ENCODE data around the gene STAT4.

STAT4 gene

GRCh38 chr2:191145769-191146471 lies 4.9 kb downstream of the STAT4 start:
- no peak for DNase-seq (ENCODE audit: low read depth, low spot score)

GRCh38 chr2:191144217-191144616 lies 6.6 kb downstream of the STAT4 start:
- DNase-seq (ENCODE audit: low read depth, low spot score) = no peak

DNA sequence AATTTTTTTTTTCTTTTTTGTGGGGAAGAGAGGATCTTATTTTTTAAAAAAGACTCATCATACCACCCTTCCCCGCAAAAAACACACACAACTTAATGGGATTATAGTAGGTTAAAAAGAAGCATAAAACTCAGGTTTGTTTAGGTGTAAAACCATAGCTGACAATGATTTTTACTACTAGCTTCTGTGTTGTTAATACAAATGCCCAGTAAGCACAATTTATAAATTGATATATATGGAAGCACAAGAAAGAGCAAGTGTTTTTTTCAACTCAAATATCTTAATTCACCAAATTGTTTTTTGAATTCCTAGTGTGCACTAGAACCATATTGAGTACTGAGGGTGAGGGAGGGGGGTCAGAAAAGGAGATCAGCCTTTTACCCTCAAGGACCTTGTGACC lies 7.0 kb downstream of the STAT4 start:
- no peak for DNase-seq (ENCODE audit: low read depth, low spot score)

GRCh38 chr2:191128911-191129304 lies 21.9 kb downstream of the STAT4 start:
- no peak for DNase-seq (ENCODE audit: low read depth, low spot score)

DNA sequence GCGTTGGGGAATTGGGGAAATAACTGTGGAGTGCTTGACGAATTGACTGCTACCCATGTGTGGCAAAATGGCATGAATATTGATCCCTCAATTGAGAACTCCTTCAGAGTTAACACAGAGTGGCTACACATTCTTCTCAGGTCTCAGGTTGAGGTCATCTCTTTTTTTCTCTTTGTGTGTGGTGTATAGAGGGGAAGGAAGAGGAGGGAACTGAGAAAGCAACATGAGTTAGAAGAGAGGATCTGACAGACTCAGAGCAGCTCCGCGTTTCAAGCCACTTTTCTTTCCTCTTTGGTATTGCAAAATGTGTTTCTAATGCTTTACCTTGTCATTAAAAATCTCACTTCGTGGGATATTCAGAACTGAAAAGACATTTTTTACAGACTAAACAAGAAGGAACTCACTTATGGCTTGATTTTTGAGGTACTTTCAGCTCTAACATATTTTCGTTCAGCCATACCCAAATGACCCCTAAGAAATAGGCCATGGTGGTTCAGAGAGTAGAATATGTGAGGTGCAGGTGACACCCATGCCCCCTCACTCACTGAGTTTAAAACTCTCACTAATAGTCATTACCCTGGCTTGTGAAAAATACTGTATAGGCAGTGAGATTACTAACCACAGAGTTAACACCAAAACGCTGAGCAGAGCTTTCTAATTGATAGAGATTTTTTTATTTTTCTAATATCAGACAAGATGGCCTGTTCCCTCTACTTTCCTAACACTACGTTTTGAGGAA lies 22.5 kb downstream of the STAT4 start:
- DNase-seq (ENCODE audit: low read depth, low spot score) = no peak

GRCh38 chr2:191127235-191127634 lies 23.6 kb downstream of the STAT4 start:
- DNase-seq (ENCODE audit: low read depth, low spot score) = no peak

- DNase-seq (ENCODE audit: low read depth, low spot score) = no peak
Measured at GRCh38 chr2:191126386-191127085, 24.3 kb downstream of the STAT4 start.

DNA sequence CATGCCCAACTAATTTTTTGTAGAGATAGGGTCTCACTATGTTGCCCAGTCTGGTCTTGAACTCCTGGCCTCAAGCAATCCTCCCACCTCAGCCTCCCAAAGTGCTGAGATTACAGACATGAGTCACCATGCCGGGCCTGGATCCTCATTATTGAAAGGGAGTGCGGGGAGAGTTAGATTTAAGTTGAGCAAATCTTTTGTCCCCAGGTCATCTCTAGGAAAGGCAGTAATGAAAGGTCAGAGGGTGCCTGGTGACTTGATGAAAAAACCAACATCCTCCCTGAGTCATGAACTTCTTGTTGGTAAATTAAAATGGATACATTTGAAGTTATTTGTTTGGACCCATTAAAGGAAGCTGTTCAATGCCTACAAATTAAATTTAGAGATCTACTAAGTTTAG lies 25.1 kb downstream of the STAT4 start:
- no peak for DNase-seq (ENCODE audit: low read depth, low spot score)

DNA sequence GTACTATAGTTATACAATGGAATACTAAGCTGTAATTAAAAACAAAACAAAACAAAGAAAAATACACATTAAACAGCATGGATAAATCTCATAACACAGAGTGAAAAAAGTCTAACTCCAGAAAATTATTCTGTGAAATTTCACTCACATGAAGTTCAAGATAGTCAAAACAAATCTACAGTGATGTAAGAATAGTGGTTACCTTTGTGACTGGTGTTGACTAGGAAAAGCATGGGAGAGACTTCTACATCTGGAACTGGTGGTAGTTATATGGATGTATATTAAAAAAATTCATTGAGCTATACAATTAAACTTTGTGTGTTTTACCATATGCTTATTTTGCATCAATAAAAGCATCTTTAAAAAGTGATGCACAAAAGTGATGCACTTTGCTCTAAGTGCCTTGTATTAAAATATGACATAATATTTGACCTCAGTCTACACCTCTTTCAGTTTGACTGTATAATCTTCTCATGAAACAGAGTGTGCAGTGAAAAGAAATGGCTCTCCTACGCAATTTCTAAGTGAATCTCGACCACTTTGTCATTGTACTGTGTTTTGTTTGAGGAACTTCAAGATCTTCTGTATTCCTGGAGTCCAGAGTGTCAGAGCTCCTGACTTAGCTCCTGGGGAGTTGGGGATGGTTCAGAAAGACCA lies 28.0 kb downstream of the STAT4 start:
- DNase-seq (ENCODE audit: low read depth, low spot score) = no peak

- no peak for DNase-seq (ENCODE audit: low read depth, low spot score)
Measured at GRCh38 chr2:191117341-191117740, 33.5 kb downstream of the STAT4 start.

- DNase-seq (ENCODE audit: low read depth, low spot score) = no peak
Measured at GRCh38 chr2:191115804-191116203, 35.0 kb downstream of the STAT4 start.

DNA sequence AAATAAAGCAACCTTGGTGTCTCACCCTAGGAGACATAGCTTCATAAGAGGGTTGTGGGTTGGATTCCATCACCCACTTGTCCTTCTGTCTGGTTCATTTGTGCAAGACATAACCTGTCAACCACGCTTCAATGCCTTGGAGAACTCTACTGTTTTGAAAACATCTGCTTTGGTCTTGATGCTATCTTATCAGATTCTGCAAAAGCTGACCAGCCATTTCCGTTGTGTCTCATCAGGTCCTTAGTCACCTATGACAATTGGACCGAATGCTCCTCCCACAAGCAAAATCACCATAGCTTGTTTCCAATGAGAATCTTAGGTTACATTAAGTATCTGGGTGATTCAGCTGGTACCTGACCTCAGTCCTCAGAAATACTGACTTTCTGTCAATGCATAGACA lies 35.4 kb downstream of the STAT4 start:
- no peak for DNase-seq (ENCODE audit: low read depth, low spot score)

GRCh38 chr2:191114403-191114886 lies 36.3 kb downstream of the STAT4 start:
- no peak for DNase-seq (ENCODE audit: low read depth, low spot score)

- no peak for DNase-seq (ENCODE audit: low read depth, low spot score)
Measured at GRCh38 chr2:191113761-191114160, 37.0 kb downstream of the STAT4 start.

DNA sequence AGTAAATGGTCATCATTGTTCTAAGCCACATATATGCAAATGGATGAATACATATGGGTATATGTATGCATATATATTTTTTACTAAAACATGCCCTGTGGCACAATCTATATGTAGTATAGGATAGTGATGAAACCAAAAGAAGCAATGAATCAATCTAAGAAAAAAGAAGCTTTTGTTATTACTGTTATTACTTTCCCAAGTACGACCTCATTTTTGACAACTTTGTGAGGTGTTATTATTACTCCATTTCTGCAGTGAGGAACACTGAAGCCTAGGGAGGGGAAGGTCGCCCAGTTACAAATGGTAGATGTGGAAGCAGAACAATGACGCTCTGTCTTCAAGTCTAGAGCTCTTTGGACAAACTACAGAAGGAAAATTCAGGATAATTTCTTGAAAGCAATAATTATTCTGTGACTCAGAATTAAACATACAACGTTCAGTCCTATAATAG lies 38.3 kb downstream of the STAT4 start:
- no peak for DNase-seq (ENCODE audit: low read depth, low spot score)

- no peak for DNase-seq (ENCODE audit: low read depth, low spot score)
Measured at GRCh38 chr2:191109888-191110287, 40.9 kb downstream of the STAT4 start.

- no peak for DNase-seq (ENCODE audit: low read depth, low spot score)
Measured at GRCh38 chr2:191108331-191108730, 42.5 kb downstream of the STAT4 start.

- no peak for DNase-seq (ENCODE audit: low read depth, low spot score)
Measured at GRCh38 chr2:191105082-191105481, 45.7 kb downstream of the STAT4 start.

DNA sequence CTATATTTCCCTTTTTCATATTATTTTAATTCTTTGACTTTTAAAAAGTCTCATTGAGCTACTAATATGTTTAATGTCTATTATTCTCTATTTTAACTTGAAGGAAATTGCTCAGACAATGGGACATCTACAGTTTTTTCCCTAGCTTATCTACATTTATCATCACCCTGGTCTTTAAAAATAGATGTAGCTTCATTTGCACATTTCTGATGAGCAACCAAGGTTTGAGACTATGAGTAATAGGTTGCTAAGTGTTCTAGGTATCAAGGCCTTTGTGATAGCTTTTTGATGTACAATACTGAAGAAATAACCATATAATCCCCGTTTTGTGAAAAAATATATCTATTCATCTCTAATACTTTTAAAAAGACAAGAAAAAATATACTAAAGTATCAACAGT lies 47.0 kb downstream of the STAT4 start:
- DNase-seq (ENCODE audit: low read depth, low spot score) = no peak

GRCh38 chr2:191100216-191100615 lies 50.6 kb downstream of the STAT4 start:
- no peak for DNase-seq (ENCODE audit: low read depth, low spot score)

DNA sequence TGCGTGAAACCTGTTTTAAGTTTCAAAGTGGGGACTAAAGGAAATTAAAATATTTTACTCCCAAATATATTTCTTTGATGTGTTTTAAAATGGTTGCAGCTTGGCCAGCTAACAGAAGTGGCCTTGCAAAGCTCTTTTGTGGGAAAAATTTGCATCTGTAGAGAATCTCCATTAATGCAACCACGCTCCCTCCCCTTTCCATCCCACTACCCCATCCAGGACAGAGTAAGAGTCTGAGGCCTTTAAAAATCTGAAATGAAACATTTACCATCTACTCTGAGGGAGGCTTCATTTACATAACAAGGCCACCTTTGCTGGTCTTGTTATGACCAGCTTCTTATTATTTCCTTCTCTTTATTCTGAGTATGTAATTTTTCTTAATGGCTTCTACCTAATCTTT lies 63.5 kb downstream of the STAT4 start:
- DNase-seq (ENCODE audit: low read depth, low spot score) = no peak

DNA sequence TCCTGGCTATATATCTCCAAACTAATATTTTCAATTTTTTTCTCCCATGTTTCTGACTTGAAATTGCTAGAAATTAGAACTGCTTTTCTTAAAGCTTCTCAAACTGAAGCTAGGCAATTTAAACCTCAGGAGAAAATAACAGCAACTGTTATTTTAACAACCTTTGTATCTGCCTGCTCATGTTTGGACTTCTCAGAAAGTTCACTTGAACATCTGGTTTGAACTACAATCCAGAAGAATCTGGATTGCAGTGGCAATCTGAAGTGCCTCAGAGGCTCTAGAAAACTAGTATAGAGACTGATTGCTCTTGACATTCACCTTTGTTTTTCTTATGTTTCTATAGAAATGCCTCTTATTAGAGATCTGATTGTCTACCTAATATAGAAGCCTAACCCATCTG lies 64.1 kb downstream of the STAT4 start:
- DNase-seq (ENCODE audit: low read depth, low spot score) = no peak
